Embryonic facial prominence (tissue), 1 donor: ENCODE measurements around the gene RELN.

Experiments used
- DNase-seq: peaks from one replicate; pipeline ENCODE4 v3.0.0-alpha.2; 2016; ENCODE audit errors: extremely low spot score

The RELN gene

DNA sequence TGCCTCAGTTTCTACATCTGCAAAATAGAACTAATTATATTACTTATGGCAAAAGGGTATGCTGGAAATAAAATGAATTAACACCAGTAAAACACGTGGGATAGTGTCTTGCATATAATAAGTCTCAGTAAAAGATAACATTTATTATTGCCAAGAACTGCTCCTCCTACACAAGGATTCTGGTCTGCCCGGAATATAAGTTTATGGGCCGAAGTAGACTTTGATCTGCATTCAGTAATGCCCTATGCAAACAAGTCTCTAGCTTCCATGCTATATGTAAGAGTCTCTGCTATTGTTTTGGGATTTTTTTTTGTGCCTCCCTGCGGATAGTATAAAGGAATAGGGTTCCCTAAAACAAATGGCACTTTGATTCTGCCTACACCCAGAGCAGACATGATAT, 417.9 kb downstream of the RELN start:
- DNase-seq, result no peak

DNA sequence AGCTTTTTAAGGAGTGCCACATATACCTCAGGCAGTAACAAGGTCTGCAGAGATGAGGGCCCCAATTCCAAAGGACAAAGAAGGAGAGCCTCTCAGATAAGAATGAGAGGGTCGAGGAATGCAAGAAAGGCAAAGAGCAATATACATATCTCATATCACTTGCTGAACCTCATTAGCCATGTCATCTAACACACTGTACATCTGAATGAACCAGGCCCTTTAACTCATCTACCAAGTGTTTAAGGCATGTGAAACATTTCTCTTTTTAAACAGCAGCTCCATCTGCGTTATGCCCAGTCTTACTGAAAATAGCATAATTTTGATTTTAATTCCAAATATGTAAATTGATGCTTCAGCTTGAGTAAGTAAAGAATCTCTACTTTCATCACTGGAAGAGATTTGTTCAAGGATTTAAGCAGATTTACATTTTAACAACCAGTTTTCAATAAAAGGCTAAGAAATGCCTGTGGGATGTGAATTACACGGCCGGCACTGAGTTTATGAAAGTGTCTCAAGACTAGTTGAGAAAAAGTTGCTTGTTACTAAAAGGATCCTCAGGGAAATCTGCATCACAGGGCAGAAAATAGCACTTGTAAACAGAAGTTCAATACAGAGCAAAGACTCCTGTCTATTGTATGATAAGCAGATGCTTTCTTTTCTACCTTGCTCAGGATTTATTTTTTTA, 419.7 kb downstream of the RELN start:
- no peak for DNase-seq

DNA sequence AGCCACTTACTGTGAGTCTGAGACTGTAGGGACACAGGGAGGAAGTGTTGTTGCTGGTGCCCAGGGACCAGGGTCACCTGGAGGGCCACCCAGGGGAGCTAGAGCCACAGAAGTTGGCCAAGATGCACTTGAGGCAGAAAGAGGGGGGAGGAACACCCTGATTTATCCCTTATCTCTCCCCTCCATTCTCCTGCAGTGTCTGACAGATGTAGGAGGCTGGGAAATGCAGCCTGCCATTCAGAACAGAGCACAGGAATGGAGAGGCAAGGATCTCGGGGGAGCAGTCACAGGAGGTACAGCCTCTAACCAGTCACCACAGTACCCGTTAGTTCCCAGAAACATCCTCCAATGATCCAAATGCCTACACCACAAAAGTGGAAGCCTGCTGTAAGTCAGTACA, 425.0 kb downstream of the RELN start:
- DNase-seq, result no peak

DNA sequence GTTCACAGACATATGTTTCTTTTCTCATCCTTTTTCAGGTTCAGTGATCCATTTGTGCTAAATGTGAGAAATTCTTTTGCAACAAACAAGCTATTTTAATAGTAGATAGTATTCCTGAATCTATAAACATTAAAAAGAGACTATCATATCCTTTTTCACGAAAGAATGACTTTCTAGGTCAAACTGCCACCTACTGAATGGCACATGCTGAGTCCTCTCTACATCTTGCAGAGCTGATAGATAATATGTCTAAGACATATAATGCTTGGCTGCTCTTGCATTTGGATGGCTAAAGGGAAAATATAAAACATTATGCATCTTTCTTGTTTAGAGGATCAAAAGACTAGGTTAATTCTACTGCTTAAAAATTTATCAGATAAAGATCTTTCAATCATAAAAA, 429.3 kb downstream of the RELN start:
- DNase-seq, result no peak

GRCh38 chr7:103551016-103551415, 438.4 kb downstream of the RELN start:
- DNase-seq, result no peak

DNA sequence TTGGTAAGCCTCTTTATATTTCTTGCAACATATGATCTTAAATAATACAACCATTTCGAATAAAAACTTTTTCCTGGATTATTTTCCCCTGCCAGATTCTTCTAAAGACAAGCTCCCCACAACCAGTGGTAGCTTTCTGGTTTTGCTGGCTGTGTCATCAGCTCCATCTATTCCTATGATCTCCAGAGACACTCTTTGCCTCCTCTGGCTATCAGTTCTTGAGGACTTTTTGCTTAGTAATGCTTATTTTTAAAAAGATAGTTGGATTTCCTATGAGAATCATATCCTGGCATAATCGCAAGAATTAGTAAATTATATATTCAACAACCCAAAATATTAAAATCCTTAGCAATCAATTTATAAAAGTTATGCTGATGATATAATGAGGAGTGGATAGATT, 439.7 kb downstream of the RELN start:
- no peak for DNase-seq

DNA sequence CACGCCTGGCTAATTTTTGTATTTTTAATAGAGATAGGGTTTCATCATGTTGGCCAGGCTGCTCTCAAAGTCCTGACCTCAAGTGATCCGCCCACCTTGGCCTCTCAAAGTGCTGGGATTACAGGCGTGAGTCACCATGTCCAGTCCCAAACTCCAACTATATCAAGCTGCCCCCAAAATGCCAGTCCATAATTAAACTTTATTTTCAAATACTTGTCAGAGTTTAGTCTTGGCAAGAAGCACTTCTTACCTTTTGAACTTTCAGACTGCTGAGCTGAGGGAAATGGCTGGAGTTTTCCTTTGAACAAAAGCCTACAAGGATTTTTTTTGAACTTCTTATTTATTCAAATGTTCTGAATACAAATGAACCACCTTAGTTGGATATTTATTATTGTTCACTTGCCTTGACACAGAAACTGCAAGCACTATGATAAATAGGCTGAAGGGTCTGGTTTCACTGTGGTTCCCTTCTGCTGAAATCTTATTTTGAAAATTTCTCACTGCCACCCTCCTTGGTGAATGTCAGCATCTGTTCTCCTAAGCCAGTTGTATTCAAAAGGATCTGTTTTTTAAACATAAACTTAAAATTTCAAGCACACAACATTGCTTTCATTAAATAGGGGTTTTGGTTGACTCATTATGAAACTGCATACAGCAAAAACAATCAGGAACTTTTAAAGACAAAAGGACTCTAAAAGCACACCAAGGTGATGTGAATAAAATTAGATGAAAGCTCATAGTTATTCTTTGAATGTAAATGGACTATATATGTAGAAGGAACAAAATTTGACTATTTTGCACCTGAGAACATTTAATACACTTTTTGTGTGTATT, 441.8 kb downstream of the RELN start:
- no peak for DNase-seq

- no peak for DNase-seq
These were observed 447.0 kb downstream of the RELN start for GRCh38 chr7:103542470-103542869.

- DNase-seq, result no peak
These were observed 447.5 kb downstream of the RELN start for GRCh38 chr7:103541947-103542346.

DNA sequence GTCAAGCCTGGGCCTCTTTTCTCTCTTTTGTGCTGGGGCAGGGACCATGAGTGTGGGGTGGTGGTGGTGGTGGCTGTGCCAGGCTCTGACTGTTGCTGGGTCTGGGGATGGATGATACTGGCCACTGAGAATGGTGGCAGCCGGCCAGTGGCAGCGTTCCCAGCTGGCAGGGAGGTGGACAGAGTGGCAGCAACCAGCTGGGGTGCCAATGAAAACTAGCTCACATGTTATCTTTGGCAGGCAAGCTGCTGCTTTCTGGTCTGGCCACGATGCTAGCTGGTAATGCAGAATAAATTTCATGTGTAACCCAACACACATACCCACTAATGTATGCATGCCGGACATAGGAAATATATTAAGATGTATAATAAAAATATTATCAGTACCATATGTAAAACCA, 448.4 kb downstream of the RELN start:
- DNase-seq, result no peak

- no peak for DNase-seq
These were observed 449.1 kb downstream of the RELN start for GRCh38 chr7:103540338-103540737.

- no peak for DNase-seq
These were observed 449.6 kb downstream of the RELN start for GRCh38 chr7:103539875-103540274.

DNA sequence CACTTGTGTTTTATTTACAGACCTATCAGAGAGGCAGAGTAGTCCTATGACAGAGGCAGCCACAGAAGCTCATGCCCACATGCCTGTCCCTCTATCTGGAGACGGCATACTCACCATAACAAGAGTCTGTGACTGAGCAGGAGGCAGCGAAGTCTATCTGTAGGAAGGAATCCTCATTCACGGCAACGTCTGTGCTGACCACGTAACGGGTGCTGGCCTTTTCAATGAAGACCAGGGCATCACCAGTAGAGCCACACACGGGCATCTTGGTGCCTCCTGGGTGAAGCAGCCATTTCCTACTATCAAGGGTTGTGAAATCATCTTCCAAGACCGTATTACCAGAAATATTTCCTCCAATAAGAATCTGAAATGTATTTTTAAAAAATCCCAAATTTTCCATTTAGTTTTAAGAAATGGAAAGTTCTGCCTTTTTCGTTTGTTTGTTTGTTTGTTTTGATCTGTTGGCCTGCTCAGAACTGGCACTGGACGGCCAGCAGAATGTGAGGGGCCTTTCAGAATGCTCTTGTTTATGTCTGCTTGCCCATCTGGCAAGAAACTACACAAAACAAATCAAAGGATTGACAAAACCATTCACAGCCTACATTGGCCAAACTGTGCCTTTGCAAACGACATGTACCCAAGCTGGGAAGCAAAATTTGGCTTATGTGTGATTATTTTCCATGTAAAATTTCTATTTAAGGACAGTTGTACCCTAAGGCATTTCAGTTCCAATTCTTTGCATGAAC, 450.3 kb downstream of the RELN start:
- DNase-seq, result no peak

GRCh38 chr7:103533761-103534160, 455.7 kb downstream of the RELN start:
- DNase-seq, result no peak

DNA sequence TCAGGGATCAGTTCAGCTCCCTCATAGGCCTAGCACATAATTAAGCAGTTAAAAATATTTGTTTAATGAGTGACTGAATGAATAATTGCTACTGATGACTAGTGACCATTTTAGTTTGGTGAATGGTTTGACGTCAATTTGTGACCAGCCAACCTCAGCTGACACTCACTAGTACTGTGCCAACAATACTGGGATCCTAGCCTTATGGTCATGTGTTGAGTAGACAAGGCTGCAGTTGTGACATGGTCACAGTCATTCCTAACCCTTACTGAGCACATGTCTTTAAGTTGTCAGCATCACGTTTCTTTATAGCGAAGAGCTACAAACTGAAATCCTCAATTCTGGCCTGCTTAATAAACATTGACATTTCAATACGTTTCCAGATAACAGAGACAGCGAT, 456.5 kb downstream of the RELN start:
- DNase-seq, result no peak

- DNase-seq, result no peak
These were observed 461.3 kb downstream of the RELN start for GRCh38 chr7:103528152-103528551.

DNA sequence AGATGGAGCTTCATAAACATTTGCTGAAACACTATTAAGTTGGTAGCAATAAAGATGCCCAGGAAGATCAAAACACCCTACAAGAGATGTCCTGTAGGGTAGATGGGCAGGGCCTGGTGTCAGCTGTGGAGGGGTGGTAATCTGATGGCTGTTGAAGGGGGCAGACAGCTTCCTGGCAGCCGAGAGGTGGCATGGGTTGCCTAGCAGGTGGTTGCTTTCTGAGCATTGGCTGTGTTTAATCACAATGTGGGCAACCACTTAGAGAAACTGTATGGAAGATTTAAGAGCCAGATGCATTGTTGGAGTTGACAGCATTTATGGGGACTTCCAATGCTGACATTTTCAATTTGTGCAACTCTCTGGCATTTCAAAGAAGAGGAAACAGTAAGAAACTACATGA, 463.5 kb downstream of the RELN start:
- no peak for DNase-seq

GRCh38 chr7:103524042-103524907, 465.2 kb downstream of the RELN start:
- DNase-seq, result no peak

GRCh38 chr7:103521937-103522336, 467.5 kb downstream of the RELN start:
- no peak for DNase-seq

- DNase-seq, result no peak
These were observed 484.8 kb downstream of the RELN start for GRCh38 chr7:103504505-103505135.

DNA sequence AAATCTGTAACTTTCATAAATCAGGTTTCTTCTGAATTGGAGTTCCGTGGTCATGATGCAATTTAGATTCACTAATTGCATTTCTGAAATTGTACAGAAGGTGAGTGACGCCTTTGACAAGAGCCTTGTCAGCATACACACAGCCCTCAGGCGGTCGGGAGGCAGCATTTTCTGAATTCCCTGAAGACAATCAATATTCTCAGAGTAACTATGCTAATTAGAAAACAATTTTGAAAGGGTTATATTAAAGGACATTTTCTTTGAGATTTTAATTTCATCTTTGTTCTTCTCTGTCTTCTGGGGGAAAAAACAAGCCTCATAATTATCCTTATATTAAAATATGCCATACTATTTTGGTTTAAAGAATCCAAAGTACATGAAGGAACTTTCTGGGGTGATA, 488.3 kb downstream of the RELN start:
- DNase-seq, result no peak
